ENCODE measurements around the gene A1BG. TPM values are rescaled to one million over a fixed set of nuclear protein-coding genes. Genes with fewer than 3 reads are reported as not detected.

A1BG gene
- polyA plus RNA-seq, 3 donors: 30.2 to 54.5 (median 35.3) TPM

DNA sequence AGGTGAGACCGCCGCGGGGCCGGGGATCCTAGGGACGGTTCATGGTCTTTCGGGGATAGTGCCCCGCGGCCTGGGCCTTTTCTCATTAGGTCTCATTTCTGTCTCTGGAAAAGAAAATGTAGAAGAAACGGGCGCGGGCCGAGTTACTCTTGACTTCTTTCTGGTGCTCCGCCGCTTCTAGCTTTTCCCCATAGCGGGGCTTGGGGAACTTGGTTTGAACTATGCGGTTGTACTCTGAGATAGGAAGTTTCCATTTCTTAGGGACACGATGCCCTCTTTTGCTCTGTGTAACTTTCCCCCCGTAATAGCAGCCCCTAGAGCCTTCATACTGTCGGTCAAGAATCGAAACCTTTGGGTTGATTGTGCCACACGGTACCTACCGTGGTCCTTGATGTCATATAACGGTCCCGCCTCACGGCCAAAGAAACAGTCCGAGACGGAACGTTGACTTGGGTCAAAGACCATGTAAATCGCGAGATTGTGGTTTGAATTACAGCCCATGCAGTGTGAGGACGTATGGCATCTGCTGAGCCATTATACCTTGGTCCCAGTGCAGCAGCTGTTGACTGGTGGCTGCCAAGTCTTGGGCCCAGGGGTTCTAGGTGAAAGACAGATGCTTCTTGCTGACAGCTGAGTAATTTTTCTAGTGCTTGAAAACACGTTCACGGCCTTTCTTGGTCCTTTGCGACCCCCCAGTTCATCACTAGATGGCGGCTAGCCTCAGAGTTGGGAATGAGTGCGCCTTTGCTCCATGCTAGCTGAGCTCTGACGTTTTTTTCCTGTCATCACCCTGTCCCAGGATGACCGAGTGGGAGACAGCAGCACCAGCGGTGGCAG, 34.3 kb upstream of the A1BG start:
- Mint-ChIP-seq H3K27ac (peak overlapping the region; percentile 93 to 96 (median 96)), H3K4me3 (peak overlapping the region; percentile 88 to 95), H3K27me3 (ENCODE audit: low read depth in 3 of 3) (peaks cover 0 to 2% (median 0%) of the 10 kb centered on the region in 3 donors), H3K9me3 (peaks cover 0 to 3% (median 0%) of the 10 kb centered on the region in 7 donors), H3K4me1 (peaks cover 31% of the 10 kb centered on the region), H3K36me3 (peaks cover 32 to 47% of the 10 kb centered on the region in 2 donors)
- Histone ChIP-seq H3K9me3 (replicated peaks in 1 of 2; ENCODE audit: control insufficient read depth in 1 of 2, insufficient read depth in 1 of 2, low read length in 2 of 2) (no peaks in the 10 kb centered on the region), H3K27ac (ENCODE audit: low read depth in 1 of 2, low read length in 2 of 2) (peak overlapping the region; percentile 96 to 98), H2AFZ (ENCODE audit: insufficient read depth, low read depth, low read length, poor library complexity, severe bottlenecking) (peak overlapping the region; percentile 100), H4K20me1 (ENCODE audit: insufficient read depth, low read length) (peaks cover 2% of the 10 kb centered on the region), H3K9ac (ENCODE audit: insufficient read depth, low read length, poor library complexity, severe bottlenecking) (peak overlapping the region; percentile 91), H3K4me1 (ENCODE audit: control insufficient read depth in 1 of 2, insufficient read depth in 2 of 2, low read length in 2 of 2) (peaks cover 24 to 29% of the 10 kb centered on the region in 2 donors), H3K79me2 (ENCODE audit: insufficient read depth, low read length) (peaks cover 32% of the 10 kb centered on the region), H3K4me3 (replicated peaks in 1 of 3; ENCODE audit: low read depth in 2 of 3, low read length in 3 of 3) (peak overlapping the region; percentile 60 to 87 (median 84)), H3K27me3 (ENCODE audit: control insufficient read depth in 2 of 2, insufficient read depth in 2 of 2, low read length in 2 of 2) (no peaks in the 10 kb centered on the region), H3K4me2 (replicated peaks; ENCODE audit: extremely low read depth, low read length, poor library complexity, severe bottlenecking) (peak overlapping the region; percentile 96), H3K36me3 (replicated peaks in 1 of 2; ENCODE audit: control insufficient read depth in 1 of 2, insufficient read depth in 2 of 2, low read length in 2 of 2) (peaks cover 18 to 33% of the 10 kb centered on the region in 2 donors)
- TF ChIP-seq, protein P1, sequence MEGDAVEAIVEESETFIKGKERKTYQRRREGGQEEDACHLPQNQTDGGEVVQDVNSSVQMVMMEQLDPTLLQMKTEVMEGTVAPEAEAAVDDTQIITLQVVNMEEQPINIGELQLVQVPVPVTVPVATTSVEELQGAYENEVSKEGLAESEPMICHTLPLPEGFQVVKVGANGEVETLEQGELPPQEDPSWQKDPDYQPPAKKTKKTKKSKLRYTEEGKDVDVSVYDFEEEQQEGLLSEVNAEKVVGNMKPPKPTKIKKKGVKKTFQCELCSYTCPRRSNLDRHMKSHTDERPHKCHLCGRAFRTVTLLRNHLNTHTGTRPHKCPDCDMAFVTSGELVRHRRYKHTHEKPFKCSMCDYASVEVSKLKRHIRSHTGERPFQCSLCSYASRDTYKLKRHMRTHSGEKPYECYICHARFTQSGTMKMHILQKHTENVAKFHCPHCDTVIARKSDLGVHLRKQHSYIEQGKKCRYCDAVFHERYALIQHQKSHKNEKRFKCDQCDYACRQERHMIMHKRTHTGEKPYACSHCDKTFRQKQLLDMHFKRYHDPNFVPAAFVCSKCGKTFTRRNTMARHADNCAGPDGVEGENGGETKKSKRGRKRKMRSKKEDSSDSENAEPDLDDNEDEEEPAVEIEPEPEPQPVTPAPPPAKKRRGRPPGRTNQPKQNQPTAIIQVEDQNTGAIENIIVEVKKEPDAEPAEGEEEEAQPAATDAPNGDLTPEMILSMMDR (IDR thresholded peaks at IDR 0.05): no peak
- WGBS (ENCODE audit: insufficient coverage): 12% methylated on average over 35 of the region's 39 CpGs
- DNase-seq: peak in 1 of 3 donors; percentile 8
- intact Hi-C loops (cut with micrococcal nuclease): loop anchor here in 1 of 2 donors (1.0 to 2.0 kb wide), 2 partner anchors 53 to 83 kb away; partner anchors contain the start of genes ERVK3-1 and ZNF132

DNA sequence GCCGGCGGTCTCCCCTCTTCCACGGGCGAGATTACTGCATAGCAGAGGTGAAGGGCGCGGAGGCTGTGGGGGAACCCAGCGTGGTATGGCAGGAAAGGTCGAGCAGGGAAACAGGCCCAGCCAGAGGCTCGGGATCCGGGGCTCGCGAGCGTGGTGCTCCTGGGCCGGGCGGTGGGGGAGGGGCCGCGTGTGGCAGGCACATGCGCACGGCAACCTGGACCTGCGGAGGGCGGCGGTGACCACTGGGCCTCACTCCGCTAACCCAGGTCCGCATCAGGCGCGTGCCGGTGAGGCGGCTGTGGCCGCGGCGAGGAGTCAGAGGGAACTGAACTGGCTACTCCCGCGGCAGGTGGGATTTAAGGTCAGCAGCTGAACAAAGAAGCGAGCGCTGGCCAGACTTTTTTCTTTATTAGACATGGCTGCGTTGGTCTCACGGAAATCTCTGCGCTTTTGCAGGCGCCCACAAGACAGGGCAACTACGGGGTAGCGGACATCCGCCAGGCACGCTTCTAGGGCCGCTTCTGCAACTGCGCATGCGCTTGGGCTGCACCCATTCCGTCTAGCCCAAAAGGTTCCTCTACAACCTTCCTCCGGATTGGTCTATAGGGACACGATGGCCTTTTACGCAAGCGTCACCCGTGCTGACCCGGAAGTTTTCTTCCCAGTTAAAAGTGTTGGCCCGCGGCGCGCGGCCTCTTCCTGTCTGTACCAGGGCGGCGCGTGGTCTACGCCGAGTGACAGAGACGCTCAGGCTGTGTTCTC, 33.5 kb upstream of the A1BG start, which contains the start of gene RPS5:
Gene RPS5, plus strand, starts transcription at position 694 of the 762 bp plus-strand sequence. CDS start 869 bp downstream, outside the sequence.
- no peaks in the 10 kb centered on the region for H4K20me1 ChIP-seq (ENCODE audit: insufficient read depth, low read length)
- peaks cover 14 to 27% of the 10 kb centered on the region in 2 donors for H3K36me3 ChIP-seq (replicated peaks in 1 of 2; ENCODE audit: control insufficient read depth in 1 of 2, insufficient read depth in 2 of 2, low read length in 2 of 2)
- Mint-ChIP-seq H3K36me3 (peaks cover 28 to 41% of the 10 kb centered on the region in 2 donors), H3K4me1 (peaks cover 36% of the 10 kb centered on the region), H3K4me3 (peak within 1 kb of the TSS; percentile 88 to 95), H3K27me3 (ENCODE audit: low read depth in 3 of 3) (peaks cover 0 to 2% (median 0%) of the 10 kb centered on the region in 3 donors), H3K9me3 (peaks cover 0 to 3% (median 0%) of the 10 kb centered on the region in 7 donors), H3K27ac (peak within 1 kb of the TSS; percentile 93 to 97 (median 96))
- peak; percentile 95 to 100 (median 98) for DNase-seq
- H3K9ac ChIP-seq (ENCODE audit: insufficient read depth, low read length, poor library complexity, severe bottlenecking): peak within 1 kb of the TSS; percentile 91
- intact Hi-C loops (cut with micrococcal nuclease): loop anchor here in 1 of 2 donors (1.0 to 2.0 kb wide), 2 partner anchors 54 to 82 kb away; partner anchors contain the start of genes ERVK3-1 and ZNF132
- H3K9me3 ChIP-seq (replicated peaks in 1 of 2; ENCODE audit: control insufficient read depth in 1 of 2, insufficient read depth in 1 of 2, low read length in 2 of 2): no peaks in the 10 kb centered on the region
- peak within 1 kb of the TSS; percentile 100 for H2AFZ ChIP-seq (ENCODE audit: insufficient read depth, low read depth, low read length, poor library complexity, severe bottlenecking)
- H3K4me2 ChIP-seq (replicated peaks; ENCODE audit: extremely low read depth, low read length, poor library complexity, severe bottlenecking): peak within 1 kb of the TSS; percentile 96
- peak within 1 kb of the TSS; percentile 96 to 98 for H3K27ac ChIP-seq (ENCODE audit: low read depth in 1 of 2, low read length in 2 of 2)
- H3K4me3 ChIP-seq (replicated peaks in 1 of 3; ENCODE audit: low read depth in 2 of 3, low read length in 3 of 3): peak within 1 kb of the TSS; percentile 60 to 87 (median 84)
- H3K79me2 ChIP-seq (ENCODE audit: insufficient read depth, low read length): peaks cover 32% of the 10 kb centered on the region
- WGBS (ENCODE audit: insufficient coverage): under 1% methylated on average over 62 of the region's 64 CpGs
- H3K27me3 ChIP-seq (ENCODE audit: control insufficient read depth in 2 of 2, insufficient read depth in 2 of 2, low read length in 2 of 2): no peaks in the 10 kb centered on the region
- TF ChIP-seq, protein P1 (IDR thresholded peaks at IDR 0.05): no peak
- H3K4me1 ChIP-seq (ENCODE audit: control insufficient read depth in 1 of 2, insufficient read depth in 2 of 2, low read length in 2 of 2): peaks cover 29 to 35% of the 10 kb centered on the region in 2 donors
